ENCODE measurements around the gene SLC7A1. TPM values are rescaled to one million over a fixed set of nuclear protein-coding genes. Genes with fewer than 3 reads are reported as not detected.

SLC7A1 gene
- total and polyA plus RNA-seq, 2 of the 4 experiments (the other 2 are of a cell fraction) = 9.7 to 22.3 TPM

DNA sequence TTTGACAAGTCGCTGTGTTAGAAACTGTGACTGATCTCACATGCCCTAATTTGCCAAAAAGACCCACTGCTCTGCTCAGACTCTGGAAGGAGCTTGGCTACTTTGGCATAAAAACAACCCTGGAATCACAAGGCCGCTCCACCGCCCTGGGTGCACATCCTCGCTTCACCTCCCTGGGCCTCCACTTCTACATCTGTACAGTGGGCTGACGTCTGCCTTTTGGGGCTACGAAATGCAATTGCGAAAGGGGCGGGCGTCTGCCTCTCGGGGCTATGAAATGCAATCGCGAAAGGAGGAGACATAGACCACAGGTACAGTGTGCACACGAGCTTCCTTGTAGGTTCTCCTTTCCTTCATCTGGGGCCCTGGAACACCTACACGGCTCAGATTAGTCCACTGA, 74.2 kb downstream of the SLC7A1 start:
- Histone ChIP-seq H2AFZ (replicated peaks; ENCODE audit: low read length, poor library complexity) (no peak overlapping the region), H3K4me3 (ENCODE audit: insufficient read depth, low read depth, low read length) (no peak overlapping the region), H2BK20ac (ENCODE audit: low read depth, low read length) (0 out of 2 replicates have a peak overlapping the region, but pooled peaks have one; percentile 10), H3K4me1 (ENCODE audit: control insufficient read depth, insufficient read depth, low read length) (peaks cover 7% of the 10 kb centered on the region), H3K18ac (ENCODE audit: low read depth, low read length) (no peak overlapping the region), H3K9ac (ENCODE audit: low read depth, low read length) (no peak overlapping the region), H3K9me3 (ENCODE audit: control insufficient read depth, insufficient read depth, low read length) (no peaks in the 10 kb centered on the region), H3K56ac (ENCODE audit: extremely low read depth, insufficient read depth, low read length) (no peak overlapping the region), H2BK5ac (ENCODE audit: low read depth, low read length, poor library complexity, severe bottlenecking) (no peak overlapping the region), H3K9me1 (ENCODE audit: insufficient read depth, low read length) (peaks cover 14% of the 10 kb centered on the region), H3K27me3 (ENCODE audit: control insufficient read depth, insufficient read depth, low read length) (no peaks in the 10 kb centered on the region), H2AK5ac (ENCODE audit: low read depth, low read length) (no peak overlapping the region), H3K23ac (ENCODE audit: low read depth, low read length) (no peak overlapping the region), H4K5ac (ENCODE audit: low read depth, low read length) (no peak overlapping the region), H3K4me2 (ENCODE audit: low read depth, low read length) (no peak overlapping the region), H4K8ac (ENCODE audit: low read depth in 2 of 2, low read length in 2 of 2) (no peak overlapping the region), H3K36me3 (ENCODE audit: control insufficient read depth, insufficient read depth, low read length) (peaks cover 55% of the 10 kb centered on the region), H4K20me1 (ENCODE audit: insufficient read depth, low read length) (peaks cover 6% of the 10 kb centered on the region; the same call in 1 of the 2 replicates), H3K79me1 (ENCODE audit: low read depth in 1 of 2, low read length in 2 of 2) (peaks cover 30 to 48% of the 10 kb centered on the region in 2 experiments), H3K14ac (replicated peaks; ENCODE audit: low read depth, low read length) (0 out of 2 replicates have a peak overlapping the region, but pooled peaks have one; percentile 16), H2AK9ac (replicated peaks; ENCODE audit: low read depth, low read length, poor library complexity) (peak overlapping the region; percentile 1), H3K4ac (ENCODE audit: low read depth, low read length) (no peak overlapping the region; the same call in 1 of the 2 replicates), H2BK15ac (ENCODE audit: low read depth, low read length) (0 out of 3 replicates have a peak overlapping the region, but pooled peaks have one; percentile 18), H2BK120ac (ENCODE audit: low read depth, low read length) (no peak overlapping the region), H3K27ac (ENCODE audit: insufficient read depth, low read length) (no peak overlapping the region), H4K91ac (ENCODE audit: insufficient read depth, low read depth, low read length) (no peak overlapping the region)
- intact Hi-C loops (cut with micrococcal nuclease) (loop anchor here (5.0 kb wide), 1 partner anchor 71 kb away; no protein-coding TSS in a partner anchor), dilution Hi-C loops (cut with HindIII; ENCODE audit: low sequenced_read_pairs, unreplicated experiment) (no loop called here), in situ Hi-C loops (cut with MboI; ENCODE audit: low sequenced_read_pairs) (no loop called here)
- POLR2A ChIA-PET (ENCODE audit: unreplicated experiment) = no interaction called here
- 96% methylated on average over 7 of the region's 14 CpGs; no CpG with 5 or more reads in 1 of the 2 experiments for whole genome bisulfite sequencing, 2 experiments (ENCODE audit: extremely low coverage in 2 of 2, insufficient read length in 1 of 2)
- ATAC-seq (ENCODE audit: low read depth) (no peak), DNase-seq (no peak)
- BruUV-seq (replicated peaks) = no TSS peak
- no peak for TF ChIP-seq CHD1 (IDR thresholded peaks at IDR 0.05; ENCODE audit: low read depth, low read length)
- TF ChIP-seq BHLHE40 (IDR thresholded peaks at IDR 0.05; ENCODE audit: low read depth, low read length) = no peak
- TF ChIP-seq, protein P1, sequence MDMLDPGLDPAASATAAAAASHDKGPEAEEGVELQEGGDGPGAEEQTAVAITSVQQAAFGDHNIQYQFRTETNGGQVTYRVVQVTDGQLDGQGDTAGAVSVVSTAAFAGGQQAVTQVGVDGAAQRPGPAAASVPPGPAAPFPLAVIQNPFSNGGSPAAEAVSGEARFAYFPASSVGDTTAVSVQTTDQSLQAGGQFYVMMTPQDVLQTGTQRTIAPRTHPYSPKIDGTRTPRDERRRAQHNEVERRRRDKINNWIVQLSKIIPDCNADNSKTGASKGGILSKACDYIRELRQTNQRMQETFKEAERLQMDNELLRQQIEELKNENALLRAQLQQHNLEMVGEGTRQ (IDR thresholded peaks at IDR 0.05; ENCODE audit: low read depth, low read length) = no peak
- TF ChIP-seq MXI1 (IDR thresholded peaks at IDR 0.05; ENCODE audit: borderline replicate concordance, low read depth, low read length) = no peak
- TF ChIP-seq CEBPB (IDR thresholded peaks at IDR 0.05; ENCODE audit: low read depth, low read length) = no peak
- CTCF ChIA-PET = no interaction called here
